ENCODE measurements around the gene PARP8. TPM values are rescaled to one million over a fixed set of nuclear protein-coding genes. Genes with fewer than 3 reads are reported as not detected.
"Not testable (repeated sequence)": the region's sequence is repeated elsewhere in the genome, so short reads cannot be mapped to it uniquely, and the experiment has no call there.

PARP8 gene
- polyA plus RNA-seq, 1 donor (not counting 4 experiments of a cell fraction or from before 2014, with no cell fraction given), result 29.1 TPM

- DNase-seq (ENCODE audit: low read depth, low spot score); H3K27me3 ChIP-seq (ENCODE audit: control insufficient read depth, extremely low read depth, insufficient read depth, low read length); H3K27ac ChIP-seq (ENCODE audit: control insufficient read depth, insufficient read depth, low read length); H3K9ac ChIP-seq (ENCODE audit: control insufficient read depth, extremely low read depth, insufficient read depth, low read length); H4K20me1 ChIP-seq (ENCODE audit: control insufficient read depth, extremely low read depth, insufficient read depth, low read length); H3K4me3 ChIP-seq (ENCODE audit: control insufficient read depth in 2 of 3, extremely low read depth in 1 of 3, insufficient read depth in 2 of 3, low read depth in 1 of 3, low read length in 3 of 3); H3K36me3 ChIP-seq (ENCODE audit: control insufficient read depth in 2 of 2, extremely low read depth in 1 of 2, insufficient read depth in 2 of 2, low read length in 2 of 2); H3K4me1 ChIP-seq (ENCODE audit: control insufficient read depth, extremely low read depth, insufficient read depth, low read length); FAIRE-seq; H3K9me3 ChIP-seq (ENCODE audit: control insufficient read depth, low read depth, low read length); H3K9me1 ChIP-seq (ENCODE audit: control insufficient read depth, extremely low read depth, insufficient read depth, low read length); H3K79me2 ChIP-seq (ENCODE audit: control insufficient read depth, insufficient read depth, low read length); H3K4me2 ChIP-seq (ENCODE audit: control insufficient read depth, extremely low read depth, insufficient read depth, low read depth, low read length); dilution Hi-C loops (cut with MboI; ENCODE audit: extremely low pct_ligation_motif_present, low sequenced_read_pairs); H2AFZ ChIP-seq (ENCODE audit: control insufficient read depth, low read length): not testable (repeated sequence)
These were observed 28.9 kb upstream of the PARP8 start for GRCh38 chr5:50637576-50637975.

DNA sequence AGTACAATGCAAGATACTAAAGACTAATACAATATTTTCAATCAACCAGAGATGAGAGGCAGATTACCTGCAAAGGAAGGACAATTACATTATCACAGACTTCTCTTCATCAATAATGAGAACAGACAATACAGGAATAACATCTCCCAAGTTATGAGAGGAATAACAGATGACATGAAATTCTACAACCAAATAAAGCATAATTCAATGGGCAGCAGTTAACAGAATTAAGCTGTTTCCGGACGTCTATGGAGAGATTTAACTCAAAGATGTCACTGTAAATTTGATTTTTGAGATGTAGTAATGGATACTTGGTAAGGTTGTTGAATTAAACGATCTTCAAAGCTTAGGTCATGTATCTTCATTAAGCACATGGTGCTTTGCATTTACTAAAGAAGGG lies 19.8 kb upstream of the PARP8 start:
- Histone ChIP-seq H3K9me3 (ENCODE audit: control insufficient read depth, low read depth, low read length) (no peaks in the 10 kb centered on the region), H3K4me2 (ENCODE audit: control insufficient read depth, extremely low read depth, insufficient read depth, low read depth, low read length) (no peak overlapping the region), H3K27me3 (ENCODE audit: control insufficient read depth, extremely low read depth, insufficient read depth, low read length) (no peaks in the 10 kb centered on the region), H3K36me3 (ENCODE audit: control insufficient read depth in 2 of 2, extremely low read depth in 1 of 2, insufficient read depth in 2 of 2, low read length in 2 of 2) (no peaks in the 10 kb centered on the region), H4K20me1 (ENCODE audit: control insufficient read depth, extremely low read depth, insufficient read depth, low read length) (no peaks in the 10 kb centered on the region), H3K9ac (ENCODE audit: control insufficient read depth, extremely low read depth, insufficient read depth, low read length) (no peak overlapping the region), H2AFZ (ENCODE audit: control insufficient read depth, low read length) (no peak overlapping the region), H3K4me3 (ENCODE audit: control insufficient read depth in 2 of 3, extremely low read depth in 1 of 3, insufficient read depth in 2 of 3, low read depth in 1 of 3, low read length in 3 of 3) (no peak overlapping the region), H3K27ac (ENCODE audit: control insufficient read depth, insufficient read depth, low read length) (no peak overlapping the region), H3K79me2 (ENCODE audit: control insufficient read depth, insufficient read depth, low read length) (no peaks in the 10 kb centered on the region), H3K4me1 (ENCODE audit: control insufficient read depth, extremely low read depth, insufficient read depth, low read length) (no peaks in the 10 kb centered on the region), H3K9me1 (ENCODE audit: control insufficient read depth, extremely low read depth, insufficient read depth, low read length) (no peaks in the 10 kb centered on the region)
- no peak for FAIRE-seq
- no peak for TF ChIP-seq EZH2 (IDR thresholded peaks at IDR 0.05; ENCODE audit: low read length)
- TF ChIP-seq, protein P1, sequence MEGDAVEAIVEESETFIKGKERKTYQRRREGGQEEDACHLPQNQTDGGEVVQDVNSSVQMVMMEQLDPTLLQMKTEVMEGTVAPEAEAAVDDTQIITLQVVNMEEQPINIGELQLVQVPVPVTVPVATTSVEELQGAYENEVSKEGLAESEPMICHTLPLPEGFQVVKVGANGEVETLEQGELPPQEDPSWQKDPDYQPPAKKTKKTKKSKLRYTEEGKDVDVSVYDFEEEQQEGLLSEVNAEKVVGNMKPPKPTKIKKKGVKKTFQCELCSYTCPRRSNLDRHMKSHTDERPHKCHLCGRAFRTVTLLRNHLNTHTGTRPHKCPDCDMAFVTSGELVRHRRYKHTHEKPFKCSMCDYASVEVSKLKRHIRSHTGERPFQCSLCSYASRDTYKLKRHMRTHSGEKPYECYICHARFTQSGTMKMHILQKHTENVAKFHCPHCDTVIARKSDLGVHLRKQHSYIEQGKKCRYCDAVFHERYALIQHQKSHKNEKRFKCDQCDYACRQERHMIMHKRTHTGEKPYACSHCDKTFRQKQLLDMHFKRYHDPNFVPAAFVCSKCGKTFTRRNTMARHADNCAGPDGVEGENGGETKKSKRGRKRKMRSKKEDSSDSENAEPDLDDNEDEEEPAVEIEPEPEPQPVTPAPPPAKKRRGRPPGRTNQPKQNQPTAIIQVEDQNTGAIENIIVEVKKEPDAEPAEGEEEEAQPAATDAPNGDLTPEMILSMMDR (optimal IDR thresholded peaks at IDR 0.05 in 1 of 3, IDR thresholded peaks at IDR 0.05 in 1 of 3, conservative IDR thresholded peaks at IDR 0.05 in 1 of 3; ENCODE audit: extremely low read depth in 1 of 3, insufficient read depth in 2 of 3, low read length in 3 of 3), result no peak
- dilution Hi-C loops (cut with MboI; ENCODE audit: extremely low pct_ligation_motif_present, low sequenced_read_pairs), result no loop called here
- DNase-seq (ENCODE audit: low read depth, low spot score), result no peak

DNA sequence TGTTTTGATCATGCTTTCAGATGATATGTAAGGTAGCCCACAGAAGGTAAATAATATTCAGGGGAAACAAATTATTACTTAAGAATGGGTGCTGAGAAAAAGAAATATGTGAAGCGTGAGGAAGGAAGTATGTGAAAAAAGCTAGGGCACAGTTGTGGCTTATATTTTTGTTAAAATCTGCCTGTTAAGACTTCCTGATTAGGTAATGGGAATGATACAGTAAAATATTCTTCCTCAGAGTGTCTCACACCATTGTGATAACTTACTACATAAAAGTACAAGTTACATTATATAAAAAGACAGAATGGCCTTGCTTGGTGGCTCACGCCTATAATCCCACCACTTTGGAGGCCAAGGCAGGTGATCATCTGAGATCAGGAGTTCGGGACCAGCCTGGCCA lies 18.7 kb upstream of the PARP8 start:
- H3K36me3 ChIP-seq (ENCODE audit: control insufficient read depth in 2 of 2, extremely low read depth in 1 of 2, insufficient read depth in 2 of 2, low read length in 2 of 2), result no peaks in the 10 kb centered on the region
- no peaks in the 10 kb centered on the region for H3K4me1 ChIP-seq (ENCODE audit: control insufficient read depth, extremely low read depth, insufficient read depth, low read length)
- no peaks in the 10 kb centered on the region for H4K20me1 ChIP-seq (ENCODE audit: control insufficient read depth, extremely low read depth, insufficient read depth, low read length)
- H3K9me1 ChIP-seq (ENCODE audit: control insufficient read depth, extremely low read depth, insufficient read depth, low read length), result no peaks in the 10 kb centered on the region
- no peak overlapping the region for H3K4me3 ChIP-seq (ENCODE audit: control insufficient read depth in 2 of 3, extremely low read depth in 1 of 3, insufficient read depth in 2 of 3, low read depth in 1 of 3, low read length in 3 of 3)
- H3K9me3 ChIP-seq (ENCODE audit: control insufficient read depth, low read depth, low read length), result no peaks in the 10 kb centered on the region
- H3K4me2 ChIP-seq (ENCODE audit: control insufficient read depth, extremely low read depth, insufficient read depth, low read depth, low read length), result no peak overlapping the region
- H2AFZ ChIP-seq (ENCODE audit: control insufficient read depth, low read length), result no peak overlapping the region
- H3K27me3 ChIP-seq (ENCODE audit: control insufficient read depth, extremely low read depth, insufficient read depth, low read length), result no peaks in the 10 kb centered on the region
- TF ChIP-seq, protein P1 (optimal IDR thresholded peaks at IDR 0.05 in 1 of 3, IDR thresholded peaks at IDR 0.05 in 1 of 3, conservative IDR thresholded peaks at IDR 0.05 in 1 of 3; ENCODE audit: extremely low read depth in 1 of 3, insufficient read depth in 2 of 3, low read length in 3 of 3), result no peak
- TF ChIP-seq EZH2 (IDR thresholded peaks at IDR 0.05; ENCODE audit: low read length), result no peak
- dilution Hi-C loops (cut with MboI; ENCODE audit: extremely low pct_ligation_motif_present, low sequenced_read_pairs), result no loop called here
- H3K79me2 ChIP-seq (ENCODE audit: control insufficient read depth, insufficient read depth, low read length), result no peaks in the 10 kb centered on the region
- no peak for DNase-seq (ENCODE audit: low read depth, low spot score)
- no peak overlapping the region for H3K27ac ChIP-seq (ENCODE audit: control insufficient read depth, insufficient read depth, low read length)
- H3K9ac ChIP-seq (ENCODE audit: control insufficient read depth, extremely low read depth, insufficient read depth, low read length), result no peak overlapping the region
- no peak for FAIRE-seq
